Measurements from ENCODE around the gene HOXD10.

HOXD10 gene

DNA sequence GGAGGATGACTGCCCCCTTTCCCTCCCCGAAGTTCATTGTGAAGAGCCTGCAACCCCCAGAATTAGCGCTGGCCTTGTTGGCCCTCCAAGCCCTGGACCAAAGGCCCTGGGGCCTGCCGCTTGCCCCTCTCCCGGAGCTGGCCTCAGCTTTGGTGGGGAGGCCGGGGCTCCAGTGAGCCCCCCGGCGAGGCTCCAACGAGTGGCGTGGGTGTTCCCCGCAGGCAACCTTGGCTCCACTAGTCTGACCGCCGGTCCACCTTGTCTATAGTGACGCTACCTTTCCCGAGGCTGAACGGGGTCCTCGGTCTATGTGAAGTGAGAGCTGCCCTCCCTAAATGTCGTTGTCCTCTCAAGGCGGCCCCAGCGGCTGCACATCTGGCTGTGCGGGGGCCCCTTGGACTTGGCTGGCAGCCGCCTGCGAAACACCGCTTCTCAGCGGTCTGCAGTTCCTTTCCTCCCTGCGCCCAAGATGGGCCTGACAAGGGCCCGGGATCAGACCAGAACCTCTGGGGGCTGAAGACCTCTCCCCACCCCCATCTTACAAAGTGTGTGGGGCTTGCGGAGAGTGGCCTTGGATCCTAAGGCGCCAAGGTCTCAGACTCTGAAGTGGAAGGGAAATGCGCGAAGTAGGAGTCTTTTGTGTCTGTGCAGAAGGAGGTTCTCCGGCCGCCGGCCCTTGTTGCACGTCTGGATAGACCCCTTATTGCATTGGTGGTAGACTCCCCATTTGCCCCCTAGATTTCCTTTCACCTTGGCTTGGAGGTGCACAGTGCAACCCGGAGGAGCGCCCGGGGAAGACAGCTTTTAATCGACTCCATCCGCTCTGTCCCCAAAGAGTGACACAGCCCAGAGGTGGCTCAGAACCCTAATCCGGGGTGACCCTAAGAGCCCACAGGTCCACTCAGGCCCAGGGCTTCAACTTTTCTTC, 3.9 kb upstream of the HOXD10 start:
- Mint-ChIP-seq H3K27ac (peak overlapping the region; percentile 67), H3K4me3 (no peak overlapping the region)

DNA sequence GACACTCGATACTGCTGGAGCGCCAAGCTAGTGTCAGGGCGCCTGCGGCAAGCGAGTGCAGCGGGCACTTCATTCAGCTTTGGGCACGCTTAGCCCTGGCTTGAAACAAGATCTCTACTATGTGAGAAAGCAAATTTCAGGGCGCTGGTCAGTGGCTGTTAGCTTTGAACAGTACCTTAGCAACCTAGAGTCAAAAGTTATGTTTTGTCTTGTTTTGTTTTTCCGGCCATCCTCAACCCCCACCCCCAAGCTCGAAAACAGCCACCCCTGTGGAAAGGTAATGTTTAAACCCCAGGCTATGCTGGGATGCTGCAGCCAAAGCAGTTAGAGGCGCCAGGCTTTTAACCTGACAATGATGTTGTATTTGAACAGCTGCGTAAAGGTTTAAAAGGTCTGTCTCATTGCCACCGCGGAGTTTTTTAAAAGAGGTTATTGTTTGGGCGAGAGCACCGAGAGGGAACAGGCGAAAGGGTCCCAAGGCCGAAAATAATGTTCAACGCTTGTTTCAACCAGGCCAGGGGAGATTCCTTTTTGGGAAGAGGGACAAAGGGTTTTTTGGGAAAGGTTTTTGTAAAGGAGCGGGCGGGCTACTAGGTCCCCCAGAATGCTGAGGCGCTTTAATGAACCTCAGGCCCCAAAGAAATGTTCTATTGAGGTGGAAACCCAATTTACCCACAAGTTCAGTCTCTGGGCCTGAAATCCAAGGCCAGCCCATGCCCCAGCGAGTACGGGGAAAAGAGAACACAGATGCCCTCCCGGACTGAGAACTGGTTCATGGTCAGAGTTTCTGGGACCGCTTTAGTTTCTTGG, 2.3 kb upstream of the HOXD10 start:
- H3K27ac Mint-ChIP-seq: no peak overlapping the region
- H3K4me1 Mint-ChIP-seq: peaks cover 2% of the 10 kb centered on the region
- H3K9me3 Mint-ChIP-seq: peaks cover 5% of the 10 kb centered on the region
- H3K4me3 Mint-ChIP-seq: no peak overlapping the region
- peaks cover 7% of the 10 kb centered on the region for H3K36me3 Mint-ChIP-seq
- DNase-seq: no peak
- peaks cover 96% of the 10 kb centered on the region for H3K27me3 Mint-ChIP-seq
- CTCF ChIA-PET: interaction anchor here (0.6 kb wide), 1 partner anchor 39 kb away, joined by 3 read pairs; no protein-coding TSS in a partner anchor

More for the DNA sequence above, 3.9 kb upstream of the HOXD10 start:
- peaks cover 3% of the 10 kb centered on the region for H3K4me1 Mint-ChIP-seq
- H3K9me3 Mint-ChIP-seq: peaks cover 5% of the 10 kb centered on the region
- DNase-seq: no peak
- H3K36me3 Mint-ChIP-seq: peaks cover 5% of the 10 kb centered on the region
- CTCF ChIA-PET: interaction anchor here (0.9 to 1.7 kb wide), 2 partner anchors 9 to 19 kb away, joined by 4 to 5 read pairs; no protein-coding TSS in a partner anchor
- H3K27me3 Mint-ChIP-seq: peaks cover 94% of the 10 kb centered on the region

DNA sequence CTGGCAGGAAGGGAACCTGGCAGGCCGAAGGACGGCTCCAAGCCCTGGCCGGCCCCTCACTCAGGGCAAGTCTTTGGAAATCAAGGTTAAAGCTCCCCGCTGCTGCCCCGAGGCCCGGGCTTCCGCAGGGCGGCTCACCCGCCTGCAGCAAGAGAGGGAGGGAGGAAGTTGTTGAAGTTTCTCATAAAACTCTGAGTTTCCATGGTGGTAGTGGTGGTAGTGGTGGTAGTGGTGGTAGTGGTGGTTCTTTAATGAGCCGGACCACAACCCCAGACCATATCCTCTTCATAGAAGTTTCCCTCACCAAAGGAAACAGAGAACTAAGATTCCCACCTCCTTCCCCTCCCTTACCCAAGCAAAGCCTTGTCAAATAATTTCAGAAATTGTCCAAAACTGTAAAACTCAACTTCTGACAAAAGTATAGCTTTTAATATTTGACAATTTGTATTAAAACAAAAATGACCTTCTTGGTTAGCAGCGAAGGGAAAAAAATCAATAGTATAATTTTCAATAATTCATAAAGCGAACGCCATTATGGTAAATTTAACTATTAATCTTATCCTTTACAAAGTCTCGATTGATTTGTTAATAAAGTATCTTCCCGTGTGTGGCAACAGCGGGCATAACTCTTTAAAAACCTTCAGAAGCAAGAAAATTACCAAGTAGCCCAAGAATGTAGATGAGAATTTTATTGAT, 1.5 kb upstream of the HOXD10 start:
- no peak for DNase-seq
- Mint-ChIP-seq H3K27ac (no peak overlapping the region), H3K9me3 (peaks cover 4% of the 10 kb centered on the region), H3K36me3 (peaks cover 5% of the 10 kb centered on the region), H3K4me1 (peaks cover 2% of the 10 kb centered on the region), H3K27me3 (peaks cover 94% of the 10 kb centered on the region), H3K4me3 (no peak overlapping the region)
- CTCF ChIA-PET: interaction anchor here (0.6 kb wide), 1 partner anchor 40 kb away, joined by 3 read pairs; no protein-coding TSS in a partner anchor

DNA sequence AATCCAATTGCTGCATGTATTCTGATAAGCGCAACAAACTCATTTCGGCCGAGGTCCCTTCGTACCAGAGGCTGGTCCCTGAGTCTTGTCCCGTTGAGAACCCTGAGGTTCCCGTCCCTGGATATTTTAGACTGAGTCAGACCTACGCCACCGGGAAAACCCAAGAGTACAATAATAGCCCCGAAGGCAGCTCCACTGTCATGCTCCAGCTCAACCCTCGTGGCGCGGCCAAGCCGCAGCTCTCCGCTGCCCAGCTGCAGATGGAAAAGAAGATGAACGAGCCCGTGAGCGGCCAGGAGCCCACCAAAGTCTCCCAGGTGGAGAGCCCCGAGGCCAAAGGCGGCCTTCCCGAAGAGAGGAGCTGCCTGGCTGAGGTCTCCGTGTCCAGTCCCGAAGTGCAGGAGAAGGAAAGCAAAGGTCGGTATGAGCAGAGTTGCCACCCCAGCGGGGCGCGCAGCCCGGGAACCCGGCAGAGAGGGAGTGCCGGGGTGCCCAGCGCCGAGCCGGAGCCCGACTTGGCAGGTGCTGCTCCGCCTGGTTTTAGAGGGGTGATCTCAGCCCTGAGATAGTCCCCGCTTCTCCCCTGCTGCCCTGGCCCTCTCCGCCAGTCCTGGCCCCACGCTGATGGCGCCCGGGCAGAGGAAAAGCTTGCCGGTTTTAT, 714 bp downstream of the HOXD10 start:
- peak overlapping the region; percentile 34 for H3K27ac Mint-ChIP-seq
- peaks cover 97% of the 10 kb centered on the region for H3K27me3 Mint-ChIP-seq
- DNase-seq: no peak
- H3K9me3 Mint-ChIP-seq: peaks cover 4% of the 10 kb centered on the region
- peaks cover 3% of the 10 kb centered on the region for H3K36me3 Mint-ChIP-seq
- H3K4me1 Mint-ChIP-seq: peaks cover 2% of the 10 kb centered on the region
- no peak overlapping the region for H3K4me3 Mint-ChIP-seq
- CTCF ChIA-PET: interaction anchor here (1.8 kb wide), 1 partner anchor 15 kb away, joined by 5 read pairs; no protein-coding TSS in a partner anchor

DNA sequence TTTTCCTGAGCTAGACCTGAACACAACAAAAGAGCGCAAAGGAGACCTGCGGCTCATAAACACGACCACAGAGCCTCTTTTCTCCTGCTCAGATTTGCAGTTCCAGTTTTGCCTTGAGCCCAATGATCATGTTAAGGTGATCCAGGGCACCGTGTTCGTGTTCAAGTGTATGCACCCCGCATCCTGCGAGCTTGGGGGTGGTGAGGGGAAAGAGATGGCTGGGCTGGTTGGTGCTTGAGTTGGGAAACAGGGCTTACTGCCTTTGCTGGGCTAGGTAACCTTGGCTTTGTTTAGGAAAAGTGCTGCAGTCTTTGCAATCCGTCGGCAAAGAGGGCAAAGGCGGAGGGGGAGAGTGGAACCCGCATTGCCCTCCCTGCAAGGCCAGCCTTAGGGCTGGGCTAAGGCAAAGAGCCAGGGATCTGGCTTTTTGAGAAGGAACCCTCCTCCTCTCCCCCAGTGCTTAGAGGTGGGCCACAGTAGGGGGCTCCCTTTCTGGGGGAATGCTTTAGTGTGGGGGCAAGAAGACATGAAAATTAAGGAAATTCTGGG, 1.3 kb downstream of the HOXD10 start:
- Mint-ChIP-seq H3K27me3 (peaks cover 97% of the 10 kb centered on the region), H3K4me3 (no peak overlapping the region), H3K4me1 (peaks cover 2% of the 10 kb centered on the region), H3K27ac (no peak overlapping the region), H3K36me3 (peaks cover 3% of the 10 kb centered on the region), H3K9me3 (peaks cover 4% of the 10 kb centered on the region)
- DNase-seq: no peak
- CTCF ChIA-PET: interaction anchor here (1.8 kb wide), 1 partner anchor 14 kb away, joined by 5 read pairs; no protein-coding TSS in a partner anchor

DNA sequence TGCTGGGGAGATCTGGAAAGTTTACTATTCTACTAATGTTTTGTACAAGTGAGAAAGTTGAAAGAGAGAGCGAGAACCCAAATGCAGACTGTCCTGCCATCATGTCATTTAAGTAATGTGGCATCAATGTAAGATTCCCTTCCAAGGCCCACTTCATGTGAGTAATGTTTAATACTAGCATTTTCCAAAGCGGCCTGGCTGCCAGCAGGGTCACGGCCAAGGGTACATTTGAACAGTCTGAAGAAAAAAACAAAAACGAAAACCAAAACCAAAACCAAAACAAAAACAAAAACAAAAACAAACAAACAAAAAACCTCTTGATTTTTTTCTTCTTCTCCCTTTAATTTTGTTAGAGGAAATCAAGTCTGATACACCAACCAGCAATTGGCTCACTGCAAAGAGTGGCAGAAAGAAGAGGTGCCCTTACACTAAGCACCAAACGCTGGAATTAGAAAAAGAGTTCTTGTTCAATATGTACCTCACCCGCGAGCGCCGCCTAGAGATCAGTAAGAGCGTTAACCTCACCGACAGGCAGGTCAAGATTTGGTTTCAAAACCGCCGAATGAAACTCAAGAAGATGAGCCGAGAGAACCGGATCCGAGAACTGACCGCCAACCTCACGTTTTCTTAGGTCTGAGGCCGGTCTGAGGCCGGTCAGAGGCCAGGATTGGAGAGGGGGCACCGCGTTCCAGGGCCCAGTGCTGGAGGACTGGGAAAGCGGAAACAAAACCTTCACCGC, 2.2 kb downstream of the HOXD10 start:
- Mint-ChIP-seq H3K27ac (peak overlapping the region; percentile 22), H3K27me3 (peaks cover 97% of the 10 kb centered on the region), H3K9me3 (peaks cover 4% of the 10 kb centered on the region), H3K4me3 (no peak overlapping the region), H3K36me3 (peaks cover 4% of the 10 kb centered on the region), H3K4me1 (peaks cover 3% of the 10 kb centered on the region)
- CTCF ChIA-PET: interaction anchor here (1.8 kb wide), 1 partner anchor 13 kb away, joined by 5 read pairs; no protein-coding TSS in a partner anchor
- no peak for DNase-seq

DNA sequence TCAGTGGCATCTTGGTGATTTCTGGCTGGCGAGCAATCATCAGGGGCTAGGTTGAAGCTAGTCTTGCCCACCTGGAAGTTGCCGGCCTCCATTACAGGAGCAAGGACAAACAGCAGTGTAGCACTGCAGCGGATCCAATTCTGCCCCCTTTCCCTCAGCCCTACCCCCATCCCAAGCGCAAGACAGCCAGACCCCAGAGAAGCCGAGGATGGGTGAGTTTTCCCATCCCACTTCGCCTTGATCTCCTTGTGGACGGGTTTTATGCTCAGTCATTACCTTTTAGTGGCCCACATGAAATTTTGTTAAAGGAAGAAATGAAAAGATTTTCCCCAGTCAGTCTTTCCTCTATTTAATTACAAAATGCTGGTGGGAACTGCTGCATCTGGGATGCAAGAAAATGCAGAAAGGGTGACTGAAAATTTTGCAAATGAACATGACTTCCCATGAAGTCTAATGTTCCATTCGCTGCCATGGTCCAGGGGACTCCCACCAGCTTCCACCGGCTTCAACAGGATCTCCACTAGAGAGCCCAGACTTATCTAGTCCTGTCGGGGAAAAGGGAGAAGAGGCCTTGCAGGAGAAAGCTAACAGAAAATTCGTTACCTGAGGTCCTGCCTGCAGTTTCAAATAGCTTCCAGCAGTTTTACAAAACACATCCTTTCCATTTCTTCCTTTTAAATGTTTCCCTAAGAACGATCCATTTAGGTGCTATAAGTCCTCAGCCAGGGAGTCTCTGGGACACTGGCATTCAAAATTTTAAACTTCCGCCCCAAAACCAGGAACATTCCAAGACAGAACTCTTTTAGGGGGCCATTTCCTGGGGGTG, 4.0 kb downstream of the HOXD10 start:
- peak overlapping the region; percentile 80 for H3K27ac Mint-ChIP-seq
- CTCF ChIA-PET: interaction anchor here (0.7 to 1.9 kb wide), 11 partner anchors 9 to 1029 kb away, joined by 3 to 5 read pairs (median 3); no protein-coding TSS in a partner anchor
- DNase-seq: no peak
- H3K9me3 Mint-ChIP-seq: peaks cover 4% of the 10 kb centered on the region
- peaks cover 4% of the 10 kb centered on the region for H3K4me1 Mint-ChIP-seq
- peaks cover 97% of the 10 kb centered on the region for H3K27me3 Mint-ChIP-seq
- no peak overlapping the region for H3K4me3 Mint-ChIP-seq
- H3K36me3 Mint-ChIP-seq: peaks cover 7% of the 10 kb centered on the region

DNA sequence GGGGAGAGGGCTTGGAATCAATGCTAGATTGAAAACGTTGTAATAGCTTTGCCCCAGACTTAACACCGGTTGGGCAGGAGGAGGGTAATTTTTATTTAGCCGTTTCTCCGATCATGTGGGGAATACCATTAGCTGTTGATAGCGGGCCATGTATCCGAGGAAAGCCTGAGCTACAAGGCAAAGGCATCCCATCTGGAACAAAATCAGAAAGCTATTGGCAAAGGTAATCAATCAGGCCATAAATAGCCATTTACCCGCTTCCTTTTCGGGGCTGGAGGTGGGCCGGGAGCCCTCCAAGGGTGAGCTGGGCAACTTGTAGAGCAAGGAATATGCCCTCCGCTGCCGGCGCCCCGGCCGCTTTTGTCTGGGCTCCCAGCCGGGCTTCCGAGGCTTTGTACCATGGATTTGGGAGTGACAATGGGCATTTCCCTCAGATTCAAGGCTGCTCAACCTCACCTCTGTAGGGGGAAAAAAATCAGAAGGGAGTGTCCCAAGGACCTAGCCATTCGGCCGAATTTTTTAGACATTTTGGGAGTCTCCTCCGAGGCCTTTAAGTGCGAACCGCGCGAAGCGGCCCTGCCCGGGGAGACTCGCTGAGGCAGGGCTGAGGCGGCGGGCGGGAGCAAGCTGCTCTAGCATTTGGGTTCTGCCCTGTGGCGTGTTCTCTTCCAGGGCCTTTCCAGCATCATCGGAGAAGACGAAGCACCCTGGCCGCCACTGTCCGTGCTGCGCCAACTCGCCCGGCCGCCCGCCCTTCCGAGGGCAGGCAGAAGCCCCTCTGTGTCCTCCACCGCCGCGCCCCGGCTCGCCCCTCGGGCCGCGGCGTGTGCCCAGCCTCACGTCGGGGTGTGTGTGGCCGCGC, 4.8 kb downstream of the HOXD10 start:
- DNase-seq: no peak
- Mint-ChIP-seq H3K9me3 (peaks cover 4% of the 10 kb centered on the region), H3K4me1 (peaks cover 4% of the 10 kb centered on the region), H3K4me3 (no peak overlapping the region), H3K36me3 (peaks cover 5% of the 10 kb centered on the region), H3K27me3 (peaks cover 96% of the 10 kb centered on the region), H3K27ac (peak overlapping the region; percentile 80)
- CTCF ChIA-PET: interaction anchor here (0.8 to 1.9 kb wide), 9 partner anchors 10 to 1028 kb away, joined by 3 to 5 read pairs (median 3); no protein-coding TSS in a partner anchor

DNA sequence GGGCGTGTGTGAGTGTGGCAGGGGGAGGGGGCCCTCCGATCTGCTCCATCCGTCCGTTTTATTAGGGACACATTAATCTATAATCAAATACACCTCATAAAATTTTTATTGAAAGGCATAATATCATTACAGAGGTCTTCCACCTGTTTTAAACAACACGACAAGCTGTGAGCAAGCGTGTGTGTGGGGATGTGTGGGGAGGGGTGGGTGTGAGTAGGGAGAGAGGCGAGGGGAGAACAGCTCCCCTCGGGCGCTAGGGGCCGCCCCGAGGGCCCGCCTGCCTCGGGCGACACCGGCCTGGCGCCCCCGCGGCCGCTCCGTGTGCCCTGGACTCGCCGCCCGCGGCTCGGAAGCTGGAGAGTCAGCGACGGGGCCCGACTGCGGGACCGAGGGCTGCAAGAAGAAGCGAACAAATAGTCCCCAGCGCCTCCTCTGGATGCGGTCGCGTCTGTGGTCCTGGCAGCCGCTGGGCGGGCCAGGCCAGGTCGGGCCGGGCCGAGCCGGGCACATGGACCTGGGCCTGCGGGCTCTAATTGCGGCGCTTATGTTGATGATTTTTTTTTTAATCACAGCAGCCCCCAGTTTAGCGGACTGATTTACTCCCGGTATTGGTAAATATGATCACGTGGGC, 5.6 kb downstream of the HOXD10 start:
- Mint-ChIP-seq H3K27ac (peak overlapping the region; percentile 73), H3K27me3 (peaks cover 96% of the 10 kb centered on the region), H3K4me1 (peaks cover 4% of the 10 kb centered on the region), H3K36me3 (peaks cover 5% of the 10 kb centered on the region), H3K9me3 (no peaks in the 10 kb centered on the region), H3K4me3 (no peak overlapping the region)
- CTCF ChIA-PET: interaction anchor here (0.6 to 1.9 kb wide), 5 partner anchors 9 to 515 kb away, joined by 3 to 5 read pairs (median 3); no protein-coding TSS in a partner anchor
- DNase-seq: no peak

DNA sequence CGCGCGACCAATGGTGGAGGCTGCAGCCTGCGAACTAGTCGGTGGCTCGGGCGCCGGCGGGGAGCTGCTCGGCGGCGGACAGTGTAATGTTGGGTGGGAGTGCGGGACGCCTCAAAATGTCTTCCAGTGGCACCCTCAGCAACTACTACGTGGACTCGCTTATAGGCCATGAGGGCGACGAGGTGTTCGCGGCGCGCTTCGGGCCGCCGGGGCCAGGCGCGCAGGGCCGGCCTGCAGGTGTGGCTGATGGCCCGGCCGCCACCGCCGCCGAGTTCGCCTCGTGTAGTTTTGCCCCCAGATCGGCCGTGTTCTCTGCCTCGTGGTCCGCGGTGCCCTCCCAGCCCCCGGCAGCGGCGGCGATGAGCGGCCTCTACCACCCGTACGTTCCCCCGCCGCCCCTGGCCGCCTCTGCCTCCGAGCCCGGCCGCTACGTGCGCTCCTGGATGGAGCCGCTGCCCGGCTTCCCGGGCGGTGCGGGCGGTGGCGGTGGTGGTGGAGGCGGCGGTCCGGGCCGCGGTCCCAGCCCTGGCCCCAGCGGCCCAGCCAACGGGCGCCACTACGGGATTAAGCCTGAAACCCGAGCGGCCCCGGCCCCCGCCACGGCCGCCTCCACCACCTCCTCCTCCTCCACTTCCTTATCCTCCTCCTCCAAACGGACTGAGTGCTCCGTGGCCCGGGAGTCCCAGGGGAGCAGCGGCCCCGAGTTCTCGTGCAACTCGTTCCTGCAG, 6.3 kb downstream of the HOXD10 start, which contains the start of gene HOXD9:
Gene HOXD9, plus strand, starts transcription at position 37 of the 728 bp plus-strand sequence. Its CDS starts 50 bp downstream, at position 87.
- CTCF ChIA-PET: interaction anchor here (0.6 to 1.9 kb wide), 4 partner anchors 9 to 514 kb away, joined by 3 to 5 read pairs (median 3); no protein-coding TSS in a partner anchor

More for the DNA sequence above, 6.3 kb downstream of the HOXD10 start, which contains the start of gene HOXD9:
- Mint-ChIP-seq H3K9me3 (no peaks in the 10 kb centered on the region), H3K4me3 (peak within 1 kb of the TSS; percentile 37), H3K27me3 (peaks cover 93% of the 10 kb centered on the region), H3K4me1 (peaks cover 4% of the 10 kb centered on the region), H3K27ac (peak within 1 kb of the TSS; percentile 79), H3K36me3 (peaks cover 5% of the 10 kb centered on the region)
- no peak for DNase-seq

All from activated naive CD4-positive, alpha-beta T cell treated with anti-CD3 and anti-CD28 coated beads, Interleukin-2, amount 10 ng/mL, durations not matched to agents 7 days and 5 days (primary cell).